Body of pancreas (tissue), 4 donors: Measurements from ENCODE around the gene CMKLR1.

Experiments used
- CTCF ChIP-seq, 7 experiments: fragments of 450-650 bp in 4 of 7; fragments of 200-600 bp in 3 of 7; sonication (generic) in 3 of 7; IDR thresholded peaks; one replicate each; pipeline ENCODE4 v1.5.1; 2016 to 2019; ENCODE audit warnings: antibody characterized with exemption in 7 of 7
- POLR2A ChIP-seq, 3 donors: fragments of 450-650 bp; IDR thresholded peaks; one replicate each; pipeline ENCODE4 v1.6.1; 2016; ENCODE audit warnings: antibody characterized with exemption in 3 of 3, mild to moderate bottlenecking in 2 of 3

- TF ChIP-seq CTCF (IDR thresholded peaks at IDR 0.05): no peak
- TF ChIP-seq POLR2A (IDR thresholded peaks at IDR 0.05): no peak
Measured at GRCh38 chr12:108387771-108388170, 48.7 kb upstream of the CMKLR1 start.
